Loucy (cell line): ENCODE data around the gene XDH.

Source experiments
- H2AFZ ChIP-seq: fragments of 200-600 bp; sonication (generic); 2 replicates; pipeline ENCODE4 v1.6.0; 2016; ENCODE audit warnings: antibody characterized with exemption, mild to moderate bottlenecking, low read length, moderate library complexity
- H3F3A ChIP-seq: fragments of 200-600 bp; 2 replicates; pipeline ENCODE4 v1.6.0; 2016; ENCODE audit warnings: antibody characterized with exemption, low read depth, mild to moderate bottlenecking
- H3K27me3 ChIP-seq: fragments of 200-600 bp; sonication (generic); 2 replicates; pipeline ENCODE4 v1.6.1; 2014; ENCODE audit warnings: low read length, mild to moderate bottlenecking; ENCODE audit not compliant: insufficient read depth, poor library complexity, severe bottlenecking
- H3K36me3 ChIP-seq: fragments of 200-600 bp; sonication (generic); 2 replicates; pipeline ENCODE4 v1.6.1; 2016; ENCODE audit warnings: low read length; ENCODE audit not compliant: insufficient read depth
- H3K4me1 ChIP-seq: fragments of 200-600 bp; sonication (generic); 2 replicates; pipeline ENCODE4 v1.5.1; 2014; ENCODE audit warnings: low read length, mild to moderate bottlenecking; ENCODE audit not compliant: insufficient read depth, poor library complexity, severe bottlenecking
- H3K4me2 ChIP-seq: fragments of 200-600 bp; sonication (generic); 2 replicates; pipeline ENCODE4 v1.6.0; 2014; ENCODE audit warnings: antibody characterized with exemption, low read length, low read depth, mild to moderate bottlenecking; ENCODE audit not compliant: poor library complexity, severe bottlenecking
- H3K4me3 ChIP-seq: fragments of 200-600 bp; sonication (generic); 2 replicates; pipeline ENCODE4 v1.5.1; 2014; ENCODE audit warnings: low read length, mild to moderate bottlenecking, mixed read lengths; ENCODE audit not compliant: poor library complexity, severe bottlenecking
- H3K79me2 ChIP-seq: fragments of 200-600 bp; sonication (generic); 2 replicates; pipeline ENCODE4 v1.6.1; 2014; ENCODE audit warnings: low read length; ENCODE audit not compliant: insufficient read depth
- H3K9ac ChIP-seq: fragments of 200-600 bp; sonication (generic); 2 replicates; pipeline ENCODE4 v1.6.0; 2014; ENCODE audit warnings: mild to moderate bottlenecking, low read depth, low read length, moderate library complexity; ENCODE audit not compliant: poor library complexity, severe bottlenecking
- H3K9me2 ChIP-seq: fragments of 200-600 bp; sonication (generic); replicated peaks from 2 replicates; pipeline ENCODE4 v1.6.1; 2016; ENCODE audit warnings: low read depth, low read length, mixed read lengths
- H3K9me3 ChIP-seq: fragments of 200-600 bp; sonication (generic); 2 replicates; pipeline ENCODE4 v1.6.1; 2014; ENCODE audit warnings: mild to moderate bottlenecking, antibody characterized with exemption, low read length, low read depth; ENCODE audit not compliant: insufficient read depth
- H4K20me1 ChIP-seq: fragments of 200-600 bp; sonication (generic); 2 replicates; pipeline ENCODE4 v1.6.0; 2014; ENCODE audit warnings: antibody characterized with exemption, low read length, mild to moderate bottlenecking; ENCODE audit not compliant: insufficient read depth, poor library complexity, severe bottlenecking
- CTCF ChIP-seq: fragments of 200-600 bp; sonication (generic); conservative IDR thresholded peaks from 2 replicates; pipeline ENCODE4 v1.5.1; 2014; ENCODE audit warnings: mild to moderate bottlenecking, antibody characterized with exemption, low read length
- EZH2phosphoT487 ChIP-seq: fragments of 200-600 bp; IDR thresholded peaks from 2 replicates; pipeline ENCODE4 v1.6.1; 2018; ENCODE audit warnings: antibody characterized with exemption, mild to moderate bottlenecking, moderate library complexity, borderline replicate concordance

Gene XDH

DNA sequence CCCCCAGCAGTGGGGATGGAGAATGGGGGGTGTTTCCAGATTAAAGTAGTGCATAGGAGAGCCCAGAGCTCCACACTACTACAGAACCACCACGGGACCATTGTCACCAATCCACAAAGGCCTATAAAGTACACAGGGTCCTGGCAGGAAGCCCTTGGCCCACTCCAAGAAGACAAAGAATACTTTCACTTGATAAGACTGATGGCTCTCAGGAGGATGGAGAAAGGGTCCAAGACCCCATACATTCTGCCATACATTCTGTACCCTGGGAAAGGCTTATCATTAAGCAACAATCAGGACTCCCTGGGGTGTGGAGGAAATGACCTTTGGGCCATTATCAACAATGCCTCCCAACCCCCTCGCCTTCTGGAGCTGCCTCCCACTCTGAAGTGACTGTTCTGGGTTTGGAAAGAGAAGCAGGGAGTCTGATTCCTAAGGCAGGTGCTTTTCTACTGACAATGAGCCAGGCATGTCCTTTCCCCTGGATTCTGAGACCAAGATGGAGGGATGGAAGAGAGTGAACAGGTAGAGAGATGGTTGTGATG is 85.4 kb downstream of the XDH start:
- H3K27me3 ChIP-seq, result no peaks in the 10 kb centered on the region
- no peak overlapping the region for H2AFZ ChIP-seq
- H3K79me2 ChIP-seq, result no peaks in the 10 kb centered on the region
- TF ChIP-seq CTCF (no peak), EZH2phosphoT487 (no peak)
- no peak overlapping the region for H3K9ac ChIP-seq
- peaks cover 11% of the 10 kb centered on the region for H3K4me1 ChIP-seq
- no peaks in the 10 kb centered on the region for H3K9me2 ChIP-seq
- no peak overlapping the region for H3K4me2 ChIP-seq
- no peak overlapping the region for H3K4me3 ChIP-seq
- H3F3A ChIP-seq, result no peaks in the 10 kb centered on the region
- no peaks in the 10 kb centered on the region for H4K20me1 ChIP-seq
- no peaks in the 10 kb centered on the region for H3K9me3 ChIP-seq
- H3K36me3 ChIP-seq, result no peaks in the 10 kb centered on the region

- Histone ChIP-seq H3K9me2 (no peaks in the 10 kb centered on the region), H2AFZ (no peak overlapping the region), H3K36me3 (no peaks in the 10 kb centered on the region), H3K79me2 (no peaks in the 10 kb centered on the region), H4K20me1 (no peaks in the 10 kb centered on the region), H3K9me3 (no peaks in the 10 kb centered on the region), H3K9ac (no peak overlapping the region), H3K4me1 (peaks cover 21% of the 10 kb centered on the region), H3K4me3 (no peak overlapping the region), H3F3A (no peaks in the 10 kb centered on the region), H3K27me3 (no peaks in the 10 kb centered on the region), H3K4me2 (no peak overlapping the region)
- no peak for TF ChIP-seq CTCF
- TF ChIP-seq EZH2phosphoT487, result no peak
Observed at GRCh38 chr2:31328026-31328425, 86.5 kb downstream of the XDH start.

DNA sequence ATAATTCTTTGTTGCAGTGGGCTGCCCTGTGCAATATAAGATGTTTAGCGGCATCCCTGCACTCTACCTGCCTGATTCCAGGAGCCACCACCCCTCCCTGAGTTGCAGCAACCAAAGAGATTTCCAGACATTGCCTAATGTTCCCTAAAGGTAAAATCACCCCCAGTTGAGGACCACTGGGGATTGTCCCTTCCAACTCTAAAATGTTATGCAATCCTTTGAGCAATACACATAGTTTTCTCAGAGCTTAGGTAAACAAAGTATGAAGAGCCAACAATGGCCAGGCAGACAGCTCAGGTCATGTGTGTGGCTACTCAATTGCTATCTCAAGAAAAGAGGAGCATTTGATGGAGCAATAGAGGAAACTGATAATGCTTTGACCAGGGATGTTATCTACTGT is 87.0 kb downstream of the XDH start:
- Histone ChIP-seq H3K36me3 (no peaks in the 10 kb centered on the region), H3K4me2 (no peak overlapping the region), H3K9me2 (no peaks in the 10 kb centered on the region), H2AFZ (no peak overlapping the region), H3K4me1 (peaks cover 27% of the 10 kb centered on the region), H3K9ac (no peak overlapping the region), H3K4me3 (no peak overlapping the region), H3K27me3 (no peaks in the 10 kb centered on the region), H4K20me1 (no peaks in the 10 kb centered on the region), H3F3A (no peaks in the 10 kb centered on the region), H3K9me3 (no peaks in the 10 kb centered on the region), H3K79me2 (no peaks in the 10 kb centered on the region)
- no peak for TF ChIP-seq EZH2phosphoT487
- no peak for TF ChIP-seq CTCF
